Measurements from ENCODE around the gene FLNC.

DNA sequence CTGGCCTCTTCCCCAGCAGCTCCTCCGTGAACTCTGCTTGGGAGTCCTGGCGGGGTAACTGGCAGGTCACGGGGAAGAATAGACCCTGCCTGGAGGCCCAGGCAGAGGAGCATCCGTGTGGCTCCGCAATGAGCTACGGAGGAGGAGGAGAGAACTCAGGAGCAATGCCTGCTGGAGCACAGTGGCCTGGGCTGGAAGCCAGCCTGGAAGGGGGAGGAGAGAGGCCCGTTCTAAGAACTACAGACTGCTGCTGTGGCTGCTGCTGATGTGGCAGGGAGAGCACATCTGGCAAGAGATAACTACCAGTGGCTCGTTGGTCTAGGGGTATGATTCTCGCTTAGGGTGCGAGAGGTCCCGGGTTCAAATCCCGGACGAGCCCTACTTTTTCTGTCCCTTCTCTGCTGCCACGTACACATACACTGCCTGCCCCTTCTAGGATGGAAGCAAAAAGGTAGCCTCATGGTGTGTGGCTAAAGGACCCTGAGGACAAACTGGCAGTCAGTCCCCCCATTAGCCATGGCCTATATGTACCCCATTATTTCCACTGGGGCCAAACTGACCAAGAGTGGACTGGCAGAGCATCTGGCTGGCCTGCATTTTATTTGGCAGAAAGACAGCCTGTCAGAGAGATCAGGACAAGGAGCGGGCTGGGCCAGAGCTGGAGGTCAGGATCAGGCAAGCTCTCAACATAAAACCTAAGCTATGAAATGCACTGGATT, 46.9 kb upstream of the FLNC start:
- TF ChIP-seq CTCF (IDR thresholded peaks at IDR 0.05) (no peak), POLR2A (IDR thresholded peaks at IDR 0.05) (no peak)

All from esophagus squamous epithelium (tissue), 4 donors.